Adipocyte (in vitro differentiated cells): ENCODE results near the gene PSMD11.
A peak's percentile ranks its signal among the peaks of the same experiment; 100 is the strongest.

ENCODE experiments used
- DNase-seq: peaks from one replicate; pipeline ENCODE4 v3.0.0-alpha.2; 2015; ENCODE audit warnings: low read depth
- H3K27me3 ChIP-seq: replicated peaks from 2 replicates; pipeline ENCODE4 v1.7.0; 2013; ENCODE audit warnings: mild to moderate bottlenecking, low read length, moderate library complexity; ENCODE audit not compliant: control insufficient read depth, insufficient read depth
- H3K36me3 ChIP-seq: 2 replicates; pipeline ENCODE4 v1.7.0; 2013; ENCODE audit warnings: low read length, mild to moderate bottlenecking, moderate library complexity; ENCODE audit not compliant: control insufficient read depth, insufficient read depth, severe bottlenecking
- H3K4me1 ChIP-seq: 2 replicates; pipeline ENCODE4 v1.7.0; 2013; ENCODE audit warnings: mild to moderate bottlenecking, low read length, moderate library complexity; ENCODE audit not compliant: control insufficient read depth, insufficient read depth
- H3K4me3 ChIP-seq: 2 replicates; pipeline ENCODE4 v1.7.0; 2013; ENCODE audit warnings: mild to moderate bottlenecking, low read length, moderate library complexity
- H3K9ac ChIP-seq: 2 replicates; pipeline ENCODE4 v1.7.0; 2013; ENCODE audit warnings: mild to moderate bottlenecking, low read length, moderate library complexity
- H3K9me3 ChIP-seq: 2 replicates; pipeline ENCODE4 v1.7.0; 2013; ENCODE audit warnings: mild to moderate bottlenecking, low read length, moderate library complexity; ENCODE audit not compliant: control insufficient read depth

The PSMD11 gene

GRCh38 chr17:32502710-32503109, 58.4 kb downstream of the PSMD11 start:
- Histone ChIP-seq H3K9me3 (no peaks in the 10 kb centered on the region), H3K27me3 (no peaks in the 10 kb centered on the region), H3K4me1 (peaks cover 12% of the 10 kb centered on the region), H3K9ac (no peak overlapping the region), H3K36me3 (peaks cover 10% of the 10 kb centered on the region), H3K4me3 (no peak overlapping the region)
- no peak for DNase-seq

- peaks cover 12% of the 10 kb centered on the region for H3K4me1 ChIP-seq
Measured at GRCh38 chr17:32503251-32504165, 59.2 kb downstream of the PSMD11 start.

GRCh38 chr17:32504166-32504990, 60.1 kb downstream of the PSMD11 start:
- H3K4me1 ChIP-seq = peaks cover 12% of the 10 kb centered on the region
- no peak overlapping the region for H3K4me3 ChIP-seq
- DNase-seq = no peak
- H3K9ac ChIP-seq = no peak overlapping the region
- H3K27me3 ChIP-seq = no peaks in the 10 kb centered on the region
- H3K36me3 ChIP-seq = peaks cover 10% of the 10 kb centered on the region
- H3K9me3 ChIP-seq = no peaks in the 10 kb centered on the region

More at GRCh38 chr17:32503251-32504165, 59.2 kb downstream of the PSMD11 start:
- no peak overlapping the region for H3K4me3 ChIP-seq
- peaks cover 10% of the 10 kb centered on the region for H3K36me3 ChIP-seq
- no peaks in the 10 kb centered on the region for H3K9me3 ChIP-seq
- no peak overlapping the region for H3K9ac ChIP-seq
- no peaks in the 10 kb centered on the region for H3K27me3 ChIP-seq
- DNase-seq = no peak

- no peaks in the 10 kb centered on the region for H3K27me3 ChIP-seq
- no peak overlapping the region for H3K9ac ChIP-seq
- no peaks in the 10 kb centered on the region for H3K36me3 ChIP-seq
- no peak overlapping the region for H3K4me3 ChIP-seq
- H3K9me3 ChIP-seq = no peaks in the 10 kb centered on the region
- no peak for DNase-seq
- no peaks in the 10 kb centered on the region for H3K4me1 ChIP-seq
Measured at GRCh38 chr17:32508926-32509325, 64.6 kb downstream of the PSMD11 start.

GRCh38 chr17:32510466-32510865, 66.2 kb downstream of the PSMD11 start:
- H3K4me1 ChIP-seq = peaks cover under 1% of the 10 kb centered on the region
- H3K27me3 ChIP-seq = no peaks in the 10 kb centered on the region
- H3K4me3 ChIP-seq = no peak overlapping the region
- no peak overlapping the region for H3K9ac ChIP-seq
- H3K9me3 ChIP-seq = no peaks in the 10 kb centered on the region
- DNase-seq = no peak
- no peaks in the 10 kb centered on the region for H3K36me3 ChIP-seq

- no peak overlapping the region for H3K9ac ChIP-seq
- no peak for DNase-seq
- H3K9me3 ChIP-seq = no peaks in the 10 kb centered on the region
Measured at GRCh38 chr17:32512328-32512727, 68.0 kb downstream of the PSMD11 start.

GRCh38 chr17:32513579-32513978, 69.3 kb downstream of the PSMD11 start:
- no peak overlapping the region for H3K9ac ChIP-seq
- no peak for DNase-seq

More at GRCh38 chr17:32512328-32512727, 68.0 kb downstream of the PSMD11 start:
- H3K27me3 ChIP-seq = no peaks in the 10 kb centered on the region
- no peaks in the 10 kb centered on the region for H3K36me3 ChIP-seq
- H3K4me1 ChIP-seq = peaks cover 5% of the 10 kb centered on the region
- no peak overlapping the region for H3K4me3 ChIP-seq

GRCh38 chr17:32514606-32515005, 70.3 kb downstream of the PSMD11 start:
- H3K27me3 ChIP-seq = no peaks in the 10 kb centered on the region
- no peaks in the 10 kb centered on the region for H3K9me3 ChIP-seq
- DNase-seq = no peak
- H3K36me3 ChIP-seq = no peaks in the 10 kb centered on the region
- H3K9ac ChIP-seq = no peak overlapping the region
- H3K4me3 ChIP-seq = no peak overlapping the region
- peaks cover 6% of the 10 kb centered on the region for H3K4me1 ChIP-seq

More at GRCh38 chr17:32513579-32513978, 69.3 kb downstream of the PSMD11 start:
- H3K4me1 ChIP-seq = peaks cover 5% of the 10 kb centered on the region
- H3K9me3 ChIP-seq = no peaks in the 10 kb centered on the region
- no peak overlapping the region for H3K4me3 ChIP-seq
- H3K27me3 ChIP-seq = no peaks in the 10 kb centered on the region
- H3K36me3 ChIP-seq = no peaks in the 10 kb centered on the region

- no peaks in the 10 kb centered on the region for H3K27me3 ChIP-seq
- peaks cover 13% of the 10 kb centered on the region for H3K4me1 ChIP-seq
- peak; percentile 22 for DNase-seq
- H3K4me3 ChIP-seq = no peak overlapping the region
- no peaks in the 10 kb centered on the region for H3K9me3 ChIP-seq
- H3K9ac ChIP-seq = no peak overlapping the region
- H3K36me3 ChIP-seq = no peaks in the 10 kb centered on the region
Measured at GRCh38 chr17:32515677-32516383, 71.5 kb downstream of the PSMD11 start.

- DNase-seq = no peak
- Histone ChIP-seq H3K27me3 (no peaks in the 10 kb centered on the region), H3K4me1 (peaks cover 13% of the 10 kb centered on the region), H3K36me3 (no peaks in the 10 kb centered on the region), H3K4me3 (no peak overlapping the region), H3K9ac (no peak overlapping the region), H3K9me3 (no peaks in the 10 kb centered on the region)
Measured at GRCh38 chr17:32516450-32516849, 72.1 kb downstream of the PSMD11 start.
